ENCODE results near the gene SLC6A3.

The SLC6A3 gene

DNA sequence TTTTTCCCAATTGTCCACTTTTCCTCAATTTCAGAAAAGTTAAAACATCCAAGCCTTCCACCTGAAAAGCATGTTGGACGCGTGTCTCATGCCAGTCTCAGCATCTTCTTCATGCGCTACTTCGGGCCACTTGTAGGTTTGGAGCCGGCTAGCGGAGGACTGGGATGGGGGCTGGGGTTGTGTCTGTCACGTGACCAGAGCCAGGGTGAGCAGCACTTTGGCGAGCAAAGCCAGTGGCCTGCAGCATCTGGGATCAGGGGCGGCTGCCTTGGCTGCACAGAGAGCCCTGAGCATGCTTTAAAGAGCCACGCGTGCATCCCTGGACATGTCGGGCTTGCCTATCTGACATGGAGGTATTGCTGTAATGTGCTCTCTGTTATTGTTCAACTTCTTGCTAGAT is 41.2 kb downstream of the SLC6A3 start:
- DNase-seq, result no peak

DNA sequence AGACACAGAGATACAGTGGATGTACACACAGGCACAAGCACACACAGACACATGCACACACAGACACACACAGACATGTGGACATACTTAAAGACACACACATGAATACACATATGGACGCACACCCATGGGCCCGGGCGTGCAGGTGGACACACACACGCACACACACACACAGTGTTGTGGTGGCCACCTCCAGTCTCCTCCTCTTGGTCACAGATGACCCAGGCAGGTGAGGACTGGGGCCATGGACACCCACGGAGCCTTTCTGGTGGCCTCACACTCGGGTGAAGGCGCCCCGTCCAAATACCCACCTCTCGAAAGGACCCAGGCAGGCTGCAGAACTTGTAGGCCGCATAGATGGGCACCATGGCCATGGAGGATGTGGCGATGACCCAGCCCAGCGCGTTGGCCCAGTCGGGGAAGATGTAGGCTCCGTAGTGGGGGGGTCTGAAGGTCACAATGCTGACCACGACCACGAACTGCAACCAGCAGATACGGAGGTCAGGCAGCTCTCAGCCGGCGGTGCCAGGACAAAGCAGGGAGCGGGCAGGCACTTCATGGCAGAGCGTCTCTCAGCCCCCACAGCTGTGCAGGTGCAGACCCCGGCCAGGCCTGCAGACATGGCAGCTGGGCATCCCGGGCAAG is 42.5 kb downstream of the SLC6A3 start:
- no peak for DNase-seq

DNA sequence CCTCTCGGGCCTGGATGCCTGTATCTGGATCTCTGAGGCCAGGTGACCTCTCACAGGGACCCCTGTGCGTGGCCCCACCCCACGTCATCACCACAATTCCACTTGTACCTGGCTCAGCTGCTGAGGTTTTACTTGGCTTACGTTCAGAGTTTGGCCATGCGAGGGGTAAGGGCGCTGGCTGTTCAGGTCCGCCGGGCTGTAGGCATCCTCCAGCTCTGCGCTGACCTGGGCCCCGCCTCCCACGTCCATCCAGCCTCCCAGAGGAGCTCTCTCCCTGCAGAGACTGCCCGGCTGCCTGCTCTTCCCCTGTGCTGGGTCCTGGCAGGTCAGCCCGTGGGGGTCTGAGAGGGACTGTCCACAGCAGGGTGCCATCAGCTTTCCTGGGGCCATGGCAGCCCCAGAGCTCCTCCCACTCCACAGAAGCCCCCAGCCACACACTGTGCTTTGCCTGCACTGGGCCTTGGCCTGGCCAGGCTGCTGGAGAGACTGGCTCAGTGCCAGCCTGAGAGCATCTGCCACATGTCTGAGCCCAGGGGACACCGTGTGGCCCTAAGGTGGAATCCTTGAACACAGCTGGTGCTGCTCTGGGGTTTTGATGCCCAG is 43.6 kb downstream of the SLC6A3 start:
- no peak for DNase-seq

DNA sequence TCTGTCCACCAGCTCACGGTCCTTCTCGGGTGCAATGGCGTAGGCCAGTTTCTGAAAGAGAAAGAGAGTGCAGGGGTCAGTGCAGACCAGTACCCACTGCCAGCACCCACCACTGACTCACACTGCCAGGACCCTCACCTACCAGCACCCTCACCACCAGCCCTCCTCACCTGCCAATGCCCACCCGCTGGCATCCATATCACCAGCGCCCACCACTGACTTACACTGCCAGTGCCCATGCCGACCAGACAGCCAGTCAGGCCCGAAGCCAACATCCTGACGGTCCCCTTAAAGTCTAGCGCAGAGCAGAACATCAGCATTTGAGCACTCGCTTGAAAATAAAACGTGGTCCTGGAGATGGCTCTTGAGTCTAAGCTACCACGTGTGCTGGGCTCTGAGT is 44.3 kb downstream of the SLC6A3 start:
- DNase-seq, result no peak

DNA sequence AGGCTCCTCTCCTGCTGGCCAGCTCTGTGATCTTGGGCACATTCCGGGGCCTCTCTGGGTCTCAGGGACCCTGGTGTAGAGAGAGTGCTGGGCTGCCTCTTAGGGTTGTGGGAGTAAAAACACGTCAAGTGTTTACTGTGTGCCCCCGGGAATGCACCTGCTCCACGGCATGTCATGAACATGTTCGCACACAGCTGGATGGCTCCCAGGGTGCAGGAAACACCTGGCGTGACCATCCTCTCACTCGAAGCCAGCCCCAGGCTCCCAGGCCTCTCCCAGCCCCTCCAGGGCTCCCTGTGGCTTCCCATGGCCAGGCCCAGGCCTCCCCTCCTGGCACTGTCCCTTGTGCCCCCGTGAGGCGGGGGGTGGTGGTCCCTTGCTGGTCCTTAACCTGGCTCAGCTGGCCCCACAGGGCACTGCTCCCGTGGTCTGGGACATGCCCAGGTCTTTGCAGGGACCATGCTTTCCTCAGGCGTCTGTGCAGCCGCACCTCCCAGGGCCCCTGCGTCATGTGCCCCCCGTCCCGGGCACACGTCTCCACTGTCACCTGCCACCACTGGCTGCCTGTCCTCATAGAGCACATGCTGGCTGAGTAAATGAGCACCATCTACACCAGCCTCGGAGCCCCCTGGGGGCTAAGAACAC is 44.9 kb downstream of the SLC6A3 start:
- no peak for DNase-seq

DNA sequence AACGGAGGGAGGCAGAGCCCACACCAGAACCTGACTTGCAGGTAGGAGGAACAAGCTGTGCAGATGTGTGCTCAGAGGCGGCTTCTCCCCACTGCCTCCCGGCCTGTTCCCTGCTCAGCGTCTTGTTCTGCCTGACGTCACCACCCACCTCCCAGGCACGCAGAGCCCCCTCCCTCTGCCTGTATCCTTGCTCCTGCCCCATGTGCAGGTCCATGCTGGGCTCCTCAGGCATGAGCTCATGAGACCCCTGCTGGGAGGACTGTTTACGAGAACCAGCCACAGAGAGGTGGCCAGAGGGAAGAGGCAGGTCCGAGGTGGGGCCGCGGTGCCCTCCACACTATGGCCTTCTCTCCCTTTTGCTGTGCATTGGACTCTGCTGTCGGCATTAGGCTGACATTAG is 45.5 kb downstream of the SLC6A3 start:
- no peak for DNase-seq

DNA sequence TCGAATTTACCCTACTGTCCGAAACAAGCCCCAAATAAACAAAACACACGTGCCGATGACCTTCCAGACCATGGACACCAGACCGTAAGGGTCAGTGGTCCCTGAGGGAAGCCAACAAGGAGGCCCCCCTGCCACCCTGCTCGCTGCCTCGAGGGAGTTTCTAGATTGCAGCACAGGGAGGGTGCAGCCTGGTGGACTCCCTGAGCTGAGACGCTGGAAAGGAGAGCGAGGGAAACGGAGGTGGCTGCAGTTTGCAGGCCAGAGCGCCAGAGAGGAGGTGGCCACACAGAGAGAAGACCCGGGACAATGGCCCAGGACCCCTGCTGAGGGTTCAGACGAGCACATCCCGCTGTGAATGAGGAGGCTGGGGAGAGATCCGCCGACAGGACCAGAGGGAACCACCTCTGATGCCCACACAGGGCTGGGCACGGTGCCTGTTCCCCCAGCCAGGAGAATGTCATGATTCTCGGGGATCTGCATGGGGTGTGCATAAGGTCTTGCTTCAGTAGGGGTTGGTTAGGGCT is 48.9 kb downstream of the SLC6A3 start:
- DNase-seq, result no peak

DNA sequence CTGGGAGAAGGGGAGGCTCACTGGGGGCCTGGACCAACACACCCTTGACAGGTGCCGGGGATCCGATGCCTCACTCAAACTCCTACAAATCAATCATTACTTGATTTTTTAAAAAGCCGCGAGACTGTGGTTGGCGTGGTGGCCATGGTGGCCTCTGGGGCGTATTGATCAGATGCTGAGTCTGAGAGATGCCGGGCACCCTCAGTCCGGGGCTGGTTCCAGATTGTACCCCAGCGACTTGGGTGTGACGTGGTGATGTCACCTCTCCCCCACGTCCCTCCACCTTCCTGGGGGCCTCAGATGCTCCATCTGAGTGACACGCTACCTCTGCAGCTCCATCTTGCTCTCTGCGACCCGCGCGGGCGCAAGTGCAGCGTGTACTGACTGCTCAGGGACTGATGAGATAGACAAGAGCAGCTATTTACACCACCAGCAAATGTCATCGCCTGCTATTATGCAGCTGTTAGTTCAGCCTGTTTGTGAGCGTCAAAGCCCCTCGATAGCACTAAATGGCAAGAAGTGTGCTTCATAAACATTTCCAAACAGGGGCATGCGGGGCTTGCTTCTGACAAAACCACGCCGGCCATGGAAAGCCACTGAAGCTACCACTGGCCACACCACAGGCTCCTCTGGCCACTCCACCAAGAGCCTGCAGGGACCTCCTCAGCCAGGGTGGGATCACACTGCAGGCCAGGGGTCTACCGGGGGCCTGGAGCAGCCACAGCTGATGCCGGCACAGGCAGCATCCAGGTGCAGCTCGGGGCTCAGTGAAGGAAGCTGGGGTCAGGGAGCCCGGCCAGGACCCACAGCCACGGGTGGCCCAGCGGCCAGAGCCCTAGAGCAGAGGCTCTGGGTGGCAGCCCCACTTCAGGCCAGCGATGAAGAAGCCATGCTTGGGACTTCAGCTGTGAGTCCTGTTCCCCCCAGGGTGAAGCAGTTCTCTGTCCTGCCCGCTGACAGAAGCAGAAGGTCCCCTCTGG is 50.1 kb downstream of the SLC6A3 start:
- no peak for DNase-seq

DNA sequence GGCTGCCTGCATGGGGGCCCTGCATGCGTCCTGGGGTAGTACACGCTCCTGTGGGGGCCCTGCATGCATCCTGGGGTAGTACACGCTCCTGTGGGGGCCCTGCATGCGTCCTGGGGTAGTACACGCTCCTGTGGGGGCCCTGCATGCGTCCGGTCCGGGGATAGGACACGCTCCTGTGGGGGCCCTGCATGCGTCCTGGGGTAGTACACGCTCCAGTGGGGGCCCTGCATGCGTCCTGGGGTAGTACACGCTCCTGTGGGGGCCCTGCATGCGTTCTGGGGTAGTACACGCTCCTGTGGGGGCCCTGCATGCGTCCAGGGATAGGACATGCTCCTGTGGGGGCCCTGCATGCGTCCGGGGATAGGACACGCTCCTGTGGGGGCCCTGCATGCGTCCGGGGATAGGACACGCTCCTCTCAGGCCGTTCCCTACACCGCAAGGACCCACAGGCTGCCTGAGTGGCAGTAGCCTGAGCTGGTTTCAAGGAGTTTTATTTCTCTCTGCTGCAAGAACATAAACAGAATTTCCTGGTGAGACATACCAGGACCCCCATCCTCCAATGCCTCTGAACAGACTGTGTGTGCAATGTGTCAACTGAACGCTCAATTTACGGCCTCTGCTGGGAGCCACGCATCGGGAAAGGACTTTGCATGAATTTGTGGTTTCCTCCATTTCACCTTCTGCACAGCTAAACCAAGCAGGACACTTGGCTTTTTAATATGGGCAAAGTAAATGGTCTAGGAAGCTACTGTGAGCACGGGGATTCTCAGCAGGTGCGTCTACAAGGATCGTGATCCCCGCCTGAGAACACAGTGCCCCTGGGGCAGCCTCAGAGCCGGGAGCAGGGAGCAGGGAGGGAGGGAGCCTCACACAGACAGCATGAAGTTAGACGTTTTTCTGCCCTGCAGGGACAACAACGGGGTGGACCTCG is 51.4 kb downstream of the SLC6A3 start:
- no peak for DNase-seq

DNA sequence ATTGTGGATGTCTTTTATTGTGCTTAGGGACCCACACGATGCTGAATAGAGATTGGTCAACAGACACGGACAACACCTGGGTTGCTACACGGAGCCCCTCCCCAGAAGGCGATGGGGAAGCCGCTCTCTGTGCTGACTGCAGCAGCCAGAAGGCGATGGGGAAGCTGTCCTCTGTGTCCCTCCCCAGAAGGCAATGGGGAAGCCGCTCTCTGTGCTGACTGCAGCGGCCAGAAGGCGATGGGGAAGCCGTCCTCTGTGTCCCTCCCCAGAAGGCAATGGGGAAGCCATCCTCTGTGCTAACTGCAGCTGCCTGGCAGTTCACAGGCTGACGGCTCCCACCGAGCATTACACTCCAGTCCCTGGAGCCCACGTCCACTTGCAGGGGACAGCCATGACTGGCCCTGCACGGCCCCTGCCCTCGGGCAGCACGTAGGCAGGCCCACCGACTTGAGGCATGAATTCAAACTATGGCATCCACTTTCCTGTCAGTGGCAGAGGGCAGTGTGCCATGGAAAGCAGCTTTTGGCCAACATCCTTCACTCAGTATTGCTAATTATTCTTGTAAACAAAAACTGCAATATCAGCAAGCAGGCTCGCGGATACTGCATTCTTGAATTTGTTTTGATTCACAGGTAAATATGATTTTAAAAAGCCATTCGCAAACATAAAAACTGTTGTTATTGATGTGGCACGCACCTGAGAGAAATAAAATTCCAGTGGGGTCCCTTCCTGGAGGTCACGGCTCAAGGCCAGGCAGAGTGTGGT is 52.3 kb downstream of the SLC6A3 start:
- DNase-seq, result no peak

DNA sequence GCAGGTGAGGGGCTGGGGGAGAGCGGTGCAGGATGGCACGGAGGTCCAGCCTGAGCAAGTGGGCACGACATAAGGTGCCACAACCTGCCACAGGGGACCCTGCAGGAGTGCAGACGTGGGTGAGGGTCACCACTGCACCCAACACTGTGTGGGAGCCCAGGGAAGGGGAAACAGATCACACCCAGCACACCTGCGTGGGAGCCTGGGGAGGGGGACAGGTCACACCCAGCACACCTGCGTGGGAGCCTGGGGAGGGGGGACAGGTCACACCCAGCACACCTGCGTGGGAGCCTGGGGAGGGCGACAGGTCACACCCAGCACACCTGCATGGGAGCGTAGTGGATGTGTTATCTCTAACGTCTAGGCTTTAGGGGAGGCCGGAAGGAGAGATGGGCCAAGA is 53.0 kb downstream of the SLC6A3 start:
- no peak for DNase-seq

DNA sequence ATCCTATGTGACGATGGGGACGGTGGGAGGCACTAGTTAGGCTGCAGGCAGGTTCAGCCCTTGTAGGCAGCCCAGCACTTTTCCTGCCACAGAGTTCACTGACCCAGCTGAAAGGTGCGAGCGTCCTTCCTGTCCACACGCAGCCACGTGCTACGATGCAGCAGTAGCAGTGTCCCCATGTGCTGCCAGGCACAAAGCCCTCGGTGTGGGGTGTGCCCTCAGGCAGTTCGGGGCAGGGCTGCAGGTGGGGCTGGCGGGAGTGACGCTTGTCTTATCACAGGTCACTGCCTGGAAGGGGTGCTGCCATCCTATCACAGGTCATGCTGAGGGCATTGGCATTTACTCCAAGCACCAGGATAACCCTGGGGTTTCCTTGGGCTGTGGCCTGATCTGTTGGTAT is 53.5 kb downstream of the SLC6A3 start:
- no peak for DNase-seq

DNA sequence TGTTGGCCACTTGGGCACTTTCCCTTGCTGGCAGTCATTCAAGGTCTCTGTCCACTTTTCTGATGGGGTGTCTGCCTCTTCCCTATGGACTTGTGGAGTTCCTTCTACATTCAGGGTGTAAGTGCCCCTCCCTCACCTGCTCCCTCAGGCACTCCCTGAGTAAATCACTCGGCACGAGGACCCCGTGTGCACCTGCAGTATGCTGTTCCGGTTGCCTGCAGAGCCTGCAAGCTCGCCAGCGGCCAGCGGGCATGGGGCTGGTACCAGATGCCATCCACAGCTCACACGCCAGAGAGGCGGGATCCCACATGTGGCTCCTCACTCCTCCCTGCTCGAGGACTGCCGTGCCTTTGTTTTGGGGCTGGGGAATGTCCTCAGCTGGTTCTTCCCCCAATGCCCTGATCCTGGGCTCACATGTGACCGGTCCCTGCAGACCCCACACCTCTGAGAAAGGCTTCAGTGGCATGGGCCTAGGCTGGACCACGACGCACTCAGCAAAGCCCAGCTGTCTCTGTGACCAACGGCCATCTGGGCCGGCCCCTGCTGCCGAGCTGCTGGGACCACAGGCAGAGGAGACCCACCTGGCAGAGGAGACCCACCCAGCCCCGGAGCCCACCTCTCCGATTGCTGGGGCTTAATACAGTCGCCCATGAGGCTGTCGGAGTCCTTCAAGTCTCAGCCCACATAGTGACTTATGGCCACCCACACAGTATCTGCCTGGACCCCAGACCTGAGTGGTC is 54.2 kb downstream of the SLC6A3 start:
- DNase-seq, result no peak

DNA sequence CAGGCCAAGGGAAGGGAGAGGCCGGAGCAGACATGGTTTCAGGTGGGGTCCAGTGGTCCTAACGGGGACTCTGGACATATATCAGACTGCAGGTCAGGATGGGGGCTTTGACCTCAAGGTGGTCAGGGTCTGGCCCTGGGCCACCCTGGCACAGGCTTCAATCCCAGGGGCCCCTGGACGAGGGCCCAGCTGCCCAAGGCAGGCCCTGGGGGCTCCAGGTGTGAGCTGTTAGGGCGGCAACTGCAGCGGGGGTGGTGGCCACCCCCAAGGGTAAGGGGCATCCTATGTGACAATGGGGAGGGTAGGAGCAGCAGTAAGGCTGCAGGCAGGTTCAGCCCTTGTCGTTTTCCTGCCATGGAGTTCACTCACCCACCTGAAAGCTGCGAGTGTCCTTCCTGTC is 54.9 kb downstream of the SLC6A3 start:
- DNase-seq, result no peak

DNA sequence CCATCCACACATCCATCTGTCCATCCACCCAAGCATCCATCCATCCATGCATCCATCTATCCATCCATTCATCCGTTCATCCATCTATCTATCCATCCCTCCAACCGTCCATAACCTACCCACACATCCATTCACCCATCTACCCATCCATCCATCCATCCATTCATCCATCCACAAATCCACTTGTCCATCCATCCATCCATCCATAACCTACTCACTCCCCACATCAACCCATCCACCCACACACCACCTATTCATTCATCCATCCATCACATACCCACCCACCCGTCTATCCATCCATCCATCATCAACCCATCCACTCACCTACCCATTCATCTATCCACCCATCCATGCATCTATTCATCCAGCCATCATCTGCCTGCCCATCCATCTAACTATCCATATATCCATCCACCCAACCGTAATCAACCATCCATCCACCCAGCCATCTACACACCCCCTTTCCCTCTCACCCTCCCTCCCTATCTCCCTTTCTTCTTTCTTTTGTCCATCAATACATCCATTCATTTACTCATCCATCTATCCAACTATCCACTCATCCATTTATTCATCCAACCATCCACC is 56.8 kb downstream of the SLC6A3 start:
- no peak for DNase-seq

DNA sequence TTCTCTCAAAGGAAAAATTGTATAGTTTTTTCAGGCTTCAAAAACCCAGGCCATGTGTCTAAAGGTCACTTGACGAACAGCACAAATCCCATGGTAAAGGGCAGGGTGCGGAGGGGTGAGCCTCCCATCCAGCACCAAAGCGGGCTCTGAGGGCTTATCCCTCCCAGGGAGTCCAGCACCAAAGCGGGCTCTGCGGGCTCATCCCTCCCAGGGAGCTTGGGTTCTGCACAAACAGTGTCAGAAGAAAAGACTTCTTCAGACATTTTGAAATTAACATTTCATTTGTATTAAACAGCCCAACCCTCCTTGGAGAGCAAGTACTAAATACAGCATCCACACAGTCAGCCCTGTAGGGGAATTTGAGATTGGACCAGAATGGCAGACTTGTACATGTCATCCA is 57.4 kb downstream of the SLC6A3 start:
- DNase-seq, result no peak

DNA sequence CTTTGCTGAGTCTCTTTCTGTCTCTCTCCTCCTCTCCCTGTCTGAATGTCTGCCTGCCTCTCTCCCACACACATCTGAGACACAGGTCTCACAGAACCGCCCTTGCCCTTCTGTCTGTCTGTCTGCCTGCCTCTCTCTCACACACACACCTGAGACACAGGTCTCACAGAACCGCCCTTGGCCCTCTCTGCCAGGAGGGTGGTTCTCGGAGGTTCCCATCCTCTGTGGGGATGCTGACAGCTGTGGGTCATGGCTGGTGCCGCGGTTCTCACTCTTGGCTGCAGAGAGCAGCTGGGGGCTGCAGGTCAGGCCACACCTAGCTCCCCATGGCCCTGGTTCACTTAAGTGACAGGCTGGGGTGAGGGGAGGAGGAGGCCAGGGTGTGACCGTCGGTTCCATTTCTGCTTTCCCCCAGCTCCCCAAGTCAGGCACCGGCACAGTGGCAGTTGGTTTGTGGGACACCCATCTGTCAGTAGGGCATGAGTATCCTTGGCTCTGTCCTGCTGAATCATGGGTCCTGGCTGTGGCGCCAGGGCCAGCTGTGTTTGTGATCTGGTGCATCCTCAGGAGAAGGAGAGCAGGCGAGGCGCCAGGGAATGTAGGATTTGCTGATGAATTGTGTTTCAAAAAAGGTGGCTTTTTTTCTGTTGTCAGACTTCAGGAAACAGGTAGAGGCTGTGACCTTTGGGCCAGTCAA is 58.0 kb downstream of the SLC6A3 start:
- DNase-seq, result peak; percentile 21

DNA sequence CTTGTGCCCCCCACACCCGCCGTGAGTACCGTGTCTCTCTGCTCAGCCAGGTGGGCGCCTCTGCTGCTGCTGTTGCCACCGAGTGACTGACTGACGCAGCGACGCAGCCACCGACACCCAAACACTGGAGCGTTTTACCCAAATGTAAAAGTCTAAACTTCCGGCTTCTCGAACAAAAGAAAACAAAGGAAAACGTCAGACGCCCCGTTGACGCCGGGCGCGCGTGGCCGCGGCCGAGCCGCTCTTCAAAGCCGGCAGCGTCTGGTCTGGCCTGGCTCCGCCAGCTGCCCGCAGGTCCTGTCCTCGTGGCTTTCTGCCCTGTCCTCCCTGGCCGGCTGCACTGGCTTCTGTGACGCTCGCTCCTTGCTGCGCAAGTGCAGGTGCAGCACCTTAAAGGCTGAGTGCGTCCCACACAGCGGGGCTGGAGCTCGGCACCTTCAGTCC is 58.9 kb downstream of the SLC6A3 start:
- DNase-seq, result no peak

Data from DMS 273 treated with DMSO at 0.1 percent for 48 hours (cell line).